IPS-18c (cell line): ENCODE results near the gene HCFC1.

Source experiments
- H3K4me3 ChIP-seq: 2 replicates; pipeline ENCODE4 v1.7.0; 2013; ENCODE audit warnings: low read depth, mild to moderate bottlenecking, low read length, moderate library complexity; ENCODE audit not compliant: insufficient read depth
- H3K9me3 ChIP-seq: one replicate; pipeline ENCODE4 v1.6.1; 2013; ENCODE audit warnings: mild to moderate bottlenecking, low read length, moderate library complexity; ENCODE audit not compliant: control insufficient read depth, insufficient read depth

HCFC1 gene

DNA sequence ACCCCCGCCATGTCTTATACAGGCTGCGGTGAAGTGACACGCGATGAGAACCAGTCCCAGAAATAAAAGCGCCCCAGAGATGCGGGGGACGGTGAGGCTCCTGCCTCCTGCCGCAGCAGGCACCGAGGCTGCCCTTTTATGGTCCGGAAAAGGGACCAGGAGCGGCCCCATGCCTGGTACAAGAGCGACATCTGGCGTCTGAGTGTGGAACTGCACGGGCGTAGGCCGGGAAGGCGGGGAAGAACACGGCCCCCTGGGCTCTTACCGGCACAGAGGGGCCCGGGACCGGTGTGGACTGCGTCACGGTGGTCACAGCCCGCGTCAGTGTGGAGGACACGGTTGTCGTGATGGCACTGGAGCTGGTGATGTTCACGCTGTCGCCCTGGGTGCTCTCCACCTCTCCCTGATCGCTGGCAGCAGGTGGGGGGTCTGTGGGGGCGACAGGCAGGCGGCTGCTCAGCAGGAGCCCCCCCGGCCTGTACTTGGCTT lies 18.2 kb downstream of the HCFC1 start:
- peaks cover 2% of the 10 kb centered on the region for H3K9me3 ChIP-seq
- H3K4me3 ChIP-seq, result no peak overlapping the region

DNA sequence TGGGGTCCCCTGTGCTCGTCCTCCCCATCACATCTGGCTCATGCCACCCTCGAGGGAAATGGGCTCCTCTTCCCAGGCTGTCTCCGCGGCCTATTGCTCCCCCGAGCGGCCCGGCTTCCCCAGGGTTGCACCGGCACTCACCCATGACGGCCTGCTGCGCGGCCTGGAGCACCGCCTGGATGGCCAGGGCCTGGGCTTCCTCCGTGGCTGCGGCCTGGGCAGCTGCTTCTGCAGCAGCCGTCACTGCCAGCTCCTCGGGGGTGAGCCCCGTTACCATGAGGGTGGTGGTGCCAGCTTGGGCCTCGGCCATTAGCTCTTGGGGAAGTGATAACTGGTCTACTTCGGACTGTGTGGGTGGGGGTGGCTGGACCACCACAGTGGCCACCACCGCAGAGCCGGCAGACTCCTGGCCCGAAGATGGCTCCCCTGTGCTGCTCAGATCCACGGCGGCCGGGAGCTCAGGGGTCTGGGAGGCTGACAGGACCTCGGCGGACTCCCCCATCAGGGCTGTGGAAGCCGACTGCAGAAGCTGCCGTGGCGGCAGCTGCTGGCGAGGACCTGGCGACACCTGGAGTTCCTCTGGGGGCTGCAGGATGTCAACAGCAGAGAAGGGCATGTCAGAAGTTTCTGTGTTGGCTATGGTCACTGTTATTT lies 19.1 kb downstream of the HCFC1 start:
- Histone ChIP-seq H3K4me3 (no peak overlapping the region), H3K9me3 (peaks cover 2% of the 10 kb centered on the region)

DNA sequence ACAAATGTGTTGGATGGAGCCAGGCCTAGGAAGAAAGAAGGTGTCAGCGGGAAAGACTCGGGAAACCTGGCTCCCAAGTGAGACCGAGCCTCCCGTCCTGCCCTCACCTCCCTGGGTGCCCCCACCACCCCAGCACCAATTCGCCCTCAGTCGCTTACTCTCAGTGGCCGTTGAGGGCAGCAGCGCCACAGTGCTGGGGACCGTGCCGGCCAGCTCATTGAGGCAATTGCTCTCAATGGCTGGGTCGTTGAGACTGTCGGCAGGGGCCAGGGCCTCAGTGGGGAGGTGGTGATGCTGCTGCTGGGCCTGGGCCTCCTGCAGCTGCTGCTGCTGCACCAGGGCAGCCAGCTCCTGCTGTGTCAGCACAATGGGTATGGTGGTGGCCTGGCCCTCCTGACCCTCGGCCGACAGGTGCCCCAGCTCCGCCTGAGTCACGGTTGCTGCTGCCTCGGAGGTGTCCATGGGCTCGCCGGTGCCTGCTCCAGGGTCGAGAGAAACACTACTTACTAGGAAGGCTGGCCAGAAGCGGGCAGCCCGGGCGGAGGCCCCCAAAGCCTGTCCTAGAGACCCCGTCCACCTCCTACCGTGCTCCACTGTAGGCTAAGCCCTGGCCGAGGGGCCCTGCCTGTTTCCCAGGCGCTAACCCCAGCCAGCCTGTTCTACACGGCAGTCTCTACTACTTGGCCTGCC lies 19.8 kb downstream of the HCFC1 start:
- H3K9me3 ChIP-seq, result peaks cover 2% of the 10 kb centered on the region
- no peak overlapping the region for H3K4me3 ChIP-seq

DNA sequence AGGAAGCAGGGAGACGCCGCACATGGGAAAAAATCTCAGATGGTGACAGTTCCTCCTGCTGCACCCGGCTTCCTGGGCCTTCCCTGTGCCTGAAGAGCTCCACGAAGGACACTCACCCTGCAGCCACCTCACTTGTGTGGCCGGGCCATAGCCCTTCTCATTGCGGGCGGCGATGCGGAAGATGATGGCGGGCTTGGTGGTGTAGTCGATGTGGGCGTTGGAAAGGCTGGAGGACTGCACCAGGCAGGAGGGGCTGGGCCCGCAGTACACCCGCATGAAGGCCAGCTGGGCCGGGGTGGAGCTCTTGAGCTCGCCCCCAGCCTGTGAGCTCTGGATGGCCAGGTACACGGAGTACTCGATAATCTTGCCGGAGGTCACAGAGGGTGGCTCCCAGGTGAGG lies 21.5 kb downstream of the HCFC1 start:
- H3K4me3 ChIP-seq, result no peak overlapping the region

DNA sequence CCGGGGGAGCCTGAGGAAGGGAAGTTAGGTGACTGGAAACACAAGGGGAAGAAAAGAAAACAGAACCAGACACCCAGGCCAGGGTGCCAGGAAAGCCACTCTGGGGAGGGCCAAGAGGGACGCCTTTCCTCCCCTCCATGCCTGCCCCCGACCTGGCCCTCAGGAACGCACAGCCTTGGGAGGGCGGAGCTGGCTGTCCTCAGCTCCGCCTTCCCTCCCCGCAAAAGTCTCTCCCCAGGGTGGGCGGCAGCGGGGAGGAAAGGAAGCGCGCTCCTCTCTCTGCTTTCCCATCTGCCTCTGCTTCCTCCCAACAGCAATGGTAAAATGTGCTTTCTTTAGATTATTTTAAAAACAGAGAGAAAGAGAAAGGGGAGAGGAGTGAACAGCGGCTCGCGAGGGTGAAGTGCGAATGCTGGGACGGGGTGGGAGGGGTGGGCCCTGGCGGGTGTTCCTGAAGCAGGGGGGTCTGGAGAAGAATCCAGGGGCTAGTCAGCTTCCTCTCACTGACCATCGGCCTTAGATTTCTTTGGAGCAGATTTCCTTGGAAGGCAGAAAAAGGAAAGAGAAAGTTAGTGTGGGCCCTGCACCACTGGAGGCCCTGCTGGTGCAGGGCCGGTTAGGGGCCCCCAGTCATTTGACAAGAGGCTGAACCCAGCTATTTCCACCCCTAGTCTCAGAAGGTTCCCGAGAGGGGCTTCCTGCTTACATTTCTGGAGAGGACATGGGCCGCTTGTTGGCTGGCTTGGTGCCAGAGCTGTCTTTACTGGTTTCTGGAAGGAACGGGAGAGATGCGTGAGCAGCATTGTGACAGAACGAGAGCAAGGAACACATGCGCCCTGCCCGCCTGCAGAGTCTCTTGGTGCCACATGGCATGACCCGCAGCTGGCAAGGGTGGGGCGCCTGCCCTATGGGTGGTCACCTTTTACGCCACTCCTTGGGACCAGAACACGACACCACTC lies 22.5 kb downstream of the HCFC1 start:
- no peak overlapping the region for H3K4me3 ChIP-seq
- H3K9me3 ChIP-seq, result peaks cover 2% of the 10 kb centered on the region

More for the DNA sequence above, 21.5 kb downstream of the HCFC1 start:
- H3K9me3 ChIP-seq, result peaks cover 2% of the 10 kb centered on the region

DNA sequence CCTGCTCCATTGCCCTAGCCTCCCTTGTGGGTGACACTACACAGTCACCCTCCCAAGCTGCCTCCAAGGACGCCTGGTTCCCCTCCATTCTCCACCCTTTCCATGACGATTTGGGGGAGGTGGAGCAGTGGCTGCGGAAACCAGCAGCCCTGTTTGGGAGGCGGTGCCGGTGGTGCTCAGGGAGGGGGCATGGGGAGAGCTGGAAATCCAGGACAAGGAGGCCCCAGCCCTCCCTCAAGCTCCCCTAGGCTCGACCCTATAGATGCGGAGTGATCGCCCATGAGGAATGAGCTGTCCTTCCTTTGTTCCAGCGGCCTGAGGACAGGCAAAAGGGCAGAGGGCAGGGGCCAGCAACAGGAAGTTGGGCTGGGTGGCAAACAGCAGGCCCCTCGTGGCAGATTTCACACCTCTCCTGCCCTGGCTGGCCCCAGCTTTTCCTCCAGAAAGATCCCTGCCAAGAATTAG lies 23.6 kb downstream of the HCFC1 start:
- H3K4me3 ChIP-seq, result no peak overlapping the region
- H3K9me3 ChIP-seq, result peaks cover 2% of the 10 kb centered on the region

DNA sequence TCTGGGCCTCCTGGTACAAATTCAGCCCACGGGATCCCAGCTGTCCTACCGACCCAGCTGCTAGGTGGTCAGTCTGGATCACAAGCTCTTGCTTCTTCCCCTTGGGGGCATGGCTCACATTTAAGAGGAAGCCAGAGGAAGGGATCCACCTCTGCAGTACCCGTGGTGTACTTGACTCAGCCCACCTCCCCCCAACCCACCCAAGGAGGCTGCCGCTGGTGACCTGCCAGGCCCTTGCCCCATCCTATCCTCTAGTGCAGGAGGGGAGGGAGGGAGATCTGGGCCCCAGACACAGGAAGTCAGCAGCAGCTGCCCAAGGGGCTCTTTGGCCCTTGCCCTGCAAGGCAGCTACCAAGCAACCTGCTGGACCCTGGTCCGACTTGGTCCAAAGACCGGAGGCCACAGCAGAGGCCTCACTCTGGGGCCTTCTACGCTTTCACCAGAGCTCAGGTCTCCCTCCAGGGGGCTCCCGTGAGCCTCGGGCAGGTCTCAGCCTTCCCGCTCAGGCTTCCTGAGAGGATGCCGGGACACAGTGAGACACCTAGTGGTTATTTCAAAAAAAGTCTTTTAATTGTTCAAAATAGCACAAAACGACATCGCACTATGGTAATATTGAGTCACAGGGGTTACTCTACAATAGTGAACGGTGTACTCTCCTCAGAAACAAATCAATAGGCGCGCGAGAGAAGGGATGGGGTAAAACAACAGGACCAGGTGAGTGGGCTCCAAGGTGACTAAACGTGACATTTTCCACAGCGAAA lies 24.4 kb downstream of the HCFC1 start:
- no peak overlapping the region for H3K4me3 ChIP-seq
- H3K9me3 ChIP-seq, result peaks cover 2% of the 10 kb centered on the region

DNA sequence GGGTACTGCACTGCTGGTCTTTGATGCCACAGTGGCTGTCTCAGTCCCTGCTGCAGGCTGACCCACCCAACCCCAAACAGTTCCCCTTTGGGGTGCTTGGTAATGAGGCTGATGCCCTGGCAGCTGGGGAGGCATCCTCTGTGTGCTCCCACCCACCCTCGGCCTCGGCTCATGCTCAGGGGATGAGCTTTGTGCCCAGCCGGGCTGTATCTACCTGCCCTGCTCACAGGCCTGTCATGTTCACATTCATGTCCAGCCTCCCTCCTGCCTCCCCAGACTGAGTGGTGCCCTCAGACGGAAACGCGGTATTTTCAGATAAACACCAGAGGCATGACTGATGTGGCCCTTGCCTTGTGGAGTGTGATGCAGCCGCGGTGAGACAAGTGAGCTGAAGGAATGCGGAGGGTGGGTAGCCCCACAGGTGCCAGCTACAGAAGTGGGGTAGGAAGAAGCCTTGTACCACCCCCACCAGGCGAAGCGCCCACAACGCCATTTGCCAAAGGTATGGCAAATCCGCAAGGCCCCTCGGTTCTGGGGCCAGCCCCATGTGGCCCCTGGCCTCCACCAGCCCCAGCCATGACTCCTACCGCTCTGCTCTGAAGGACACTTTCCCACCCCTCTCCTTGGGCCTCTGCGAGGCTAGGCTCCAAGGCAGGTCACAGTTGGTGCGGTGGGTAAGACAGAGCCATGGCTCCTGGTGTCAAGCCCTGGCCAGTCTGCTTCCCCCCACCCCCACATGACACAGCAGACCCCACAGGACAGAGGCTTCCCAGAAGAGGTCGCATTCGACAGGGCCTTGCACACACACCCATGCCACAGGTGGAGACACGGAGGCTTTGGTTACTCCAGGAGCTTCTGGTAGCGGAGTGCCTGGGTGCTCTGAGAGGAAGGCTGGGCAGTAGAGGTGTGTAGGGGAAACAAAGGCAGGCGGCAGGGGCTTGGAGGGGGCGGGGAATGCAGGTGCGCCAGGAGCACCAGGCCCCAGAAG lies 25.4 kb downstream of the HCFC1 start:
- Histone ChIP-seq H3K9me3 (peaks cover 2% of the 10 kb centered on the region), H3K4me3 (no peak overlapping the region)

DNA sequence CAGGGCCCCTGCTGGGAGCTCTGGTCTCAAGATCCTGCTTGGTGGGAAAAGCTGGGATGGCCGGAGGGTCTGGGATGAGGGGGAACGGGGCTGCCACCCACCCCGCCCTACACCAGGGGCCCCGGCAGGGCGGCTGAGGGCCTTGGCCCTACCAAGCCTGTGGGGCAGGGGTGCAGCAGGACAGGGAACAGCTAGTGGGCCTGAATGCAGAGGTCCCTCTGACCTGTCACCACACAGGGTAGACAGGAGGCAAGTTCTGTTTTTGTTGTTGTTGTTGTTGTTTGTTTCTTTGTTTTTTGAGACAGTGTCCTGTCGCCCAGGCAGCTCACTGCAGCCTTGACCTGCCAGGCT lies 26.8 kb downstream of the HCFC1 start:
- H3K9me3 ChIP-seq, result peaks cover 2% of the 10 kb centered on the region
- H3K4me3 ChIP-seq, result peak overlapping the region; percentile 28; the same call in 1 of the 2 replicates

DNA sequence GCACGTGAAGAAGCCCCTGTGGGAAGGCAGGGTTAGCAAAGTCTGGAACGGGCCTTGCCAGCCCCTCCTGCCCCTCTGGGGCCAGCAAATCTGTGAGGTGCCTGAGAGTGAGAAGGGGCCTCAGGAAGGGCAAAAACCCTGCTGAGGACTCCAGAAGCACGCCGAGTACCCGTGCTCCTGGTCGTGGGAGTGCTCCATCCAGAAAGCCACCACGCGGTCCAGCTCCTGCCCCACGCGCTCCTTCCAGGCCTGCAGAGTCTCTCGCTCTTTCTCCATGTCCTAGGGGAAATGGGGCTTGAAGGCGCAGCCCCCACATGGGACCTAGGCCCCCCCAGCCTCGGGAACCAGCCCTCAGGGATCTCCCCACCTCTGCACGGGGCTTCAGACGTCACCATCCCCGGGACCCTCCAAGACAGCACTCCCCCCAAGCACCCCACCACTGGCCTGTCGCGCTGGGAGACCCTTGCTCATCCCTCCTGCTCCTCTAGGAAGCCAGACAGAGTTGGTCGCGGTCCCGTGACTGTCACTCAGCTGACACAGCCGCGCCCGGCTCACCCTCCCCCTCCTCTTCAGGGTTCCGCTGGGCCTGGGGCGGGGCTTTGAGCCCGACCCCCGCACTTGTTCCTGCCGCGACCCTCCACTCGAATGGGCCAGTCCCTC lies 27.3 kb downstream of the HCFC1 start, which contains the start of gene RENBP:
Gene RENBP, minus strand, starts transcription at position 504 of the 660 bp plus-strand sequence. Its CDS starts 33 bp downstream, at position 471.
- peaks cover 2% of the 10 kb centered on the region for H3K9me3 ChIP-seq
- H3K4me3 ChIP-seq, result peak within 1 kb of the TSS; percentile 28; the same call in 1 of the 2 replicates

DNA sequence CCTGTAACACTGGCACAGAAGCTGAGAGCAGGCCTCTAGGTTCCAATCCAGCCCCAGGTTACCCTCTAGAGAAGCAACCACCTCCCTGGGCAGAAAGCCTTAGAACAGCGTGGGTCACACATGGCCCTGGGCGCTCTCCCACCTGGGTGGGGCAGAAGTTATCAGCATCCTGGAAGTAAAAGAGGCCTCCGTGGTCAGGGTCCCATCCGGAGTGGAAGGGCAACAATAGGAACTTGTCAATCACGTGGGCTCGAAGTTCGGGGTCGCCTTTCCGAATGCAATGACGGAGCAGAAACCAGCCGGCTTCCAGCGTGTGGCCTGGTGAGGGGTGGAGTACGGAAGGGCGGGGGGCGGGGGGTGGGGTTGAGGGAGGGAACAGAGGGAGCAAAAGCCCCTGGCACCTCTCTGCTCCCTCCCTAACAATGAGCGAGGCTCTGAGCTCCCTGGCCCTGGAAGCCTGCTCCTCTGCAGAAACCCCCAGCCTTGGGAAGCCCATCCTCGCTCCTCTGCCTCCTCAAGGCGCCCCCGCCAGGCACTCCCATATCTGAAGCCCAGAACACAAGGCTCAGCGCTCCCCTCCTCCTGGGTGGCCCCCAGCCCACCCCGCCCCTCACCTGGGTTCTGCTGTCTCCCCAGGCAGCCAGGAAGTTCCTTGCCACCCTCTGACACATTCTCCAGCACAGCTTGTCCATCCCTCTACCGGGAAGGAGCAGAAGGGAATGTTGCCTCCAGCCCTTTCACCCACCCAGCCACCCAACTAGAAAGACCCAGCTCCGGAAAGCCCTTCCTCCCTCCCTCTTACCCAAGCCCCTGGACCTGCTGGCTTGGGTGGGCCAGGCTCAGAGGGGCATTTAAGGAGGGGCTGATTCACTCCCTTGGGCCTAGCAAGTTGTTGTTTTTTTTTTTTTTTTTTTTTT lies 30.0 kb downstream of the HCFC1 start:
- peaks cover 5% of the 10 kb centered on the region for H3K9me3 ChIP-seq
- no peak overlapping the region for H3K4me3 ChIP-seq

DNA sequence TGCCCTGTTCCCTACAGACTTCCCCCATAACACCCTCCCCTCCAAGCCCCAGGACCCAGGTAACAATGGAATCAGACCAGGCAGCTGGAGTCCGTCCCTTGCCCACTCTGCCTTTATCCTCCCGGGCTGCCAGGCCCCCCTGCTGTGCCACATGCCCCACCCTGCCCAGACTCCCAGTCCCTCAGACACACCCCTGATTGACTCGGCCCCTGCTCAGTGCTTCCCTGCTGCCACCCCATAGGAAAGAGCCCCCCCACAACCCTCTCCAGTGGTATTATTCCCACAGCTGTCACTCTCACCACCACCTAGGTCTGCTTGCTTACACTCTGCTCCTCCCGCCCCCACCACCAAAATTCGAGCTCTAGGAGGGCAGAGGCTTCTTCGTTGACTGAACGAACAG lies 32.0 kb downstream of the HCFC1 start:
- H3K9me3 ChIP-seq, result peaks cover 3% of the 10 kb centered on the region
- H3K4me3 ChIP-seq, result no peak overlapping the region

DNA sequence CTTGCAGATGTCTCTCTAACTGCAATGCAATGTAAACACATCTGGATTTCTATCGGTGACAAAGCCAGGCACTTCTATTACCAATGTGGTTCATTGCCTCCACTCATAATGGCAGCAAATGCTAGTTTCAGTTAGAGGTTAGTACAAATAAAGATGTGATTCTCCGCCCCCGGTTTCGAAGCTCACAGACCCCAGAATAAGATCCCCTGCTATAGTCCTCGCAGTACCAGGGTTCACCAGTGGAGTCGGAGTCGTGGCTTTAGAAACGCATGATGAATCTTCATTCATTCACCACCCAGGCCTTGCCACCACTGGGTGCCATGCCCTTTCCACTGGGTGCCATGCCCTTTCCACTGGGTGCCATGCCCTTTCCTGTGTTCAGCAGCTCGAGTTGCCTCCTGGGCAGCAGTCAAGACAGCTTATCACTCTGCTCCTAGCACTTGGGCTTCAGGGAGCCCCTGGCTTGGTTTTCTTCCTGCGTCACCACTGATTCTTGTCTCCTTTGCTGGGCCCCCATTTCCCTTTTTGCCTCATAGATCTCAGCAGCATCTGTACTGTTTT lies 33.3 kb downstream of the HCFC1 start:
- H3K4me3 ChIP-seq, result no peak overlapping the region
- H3K9me3 ChIP-seq, result peaks cover 3% of the 10 kb centered on the region

DNA sequence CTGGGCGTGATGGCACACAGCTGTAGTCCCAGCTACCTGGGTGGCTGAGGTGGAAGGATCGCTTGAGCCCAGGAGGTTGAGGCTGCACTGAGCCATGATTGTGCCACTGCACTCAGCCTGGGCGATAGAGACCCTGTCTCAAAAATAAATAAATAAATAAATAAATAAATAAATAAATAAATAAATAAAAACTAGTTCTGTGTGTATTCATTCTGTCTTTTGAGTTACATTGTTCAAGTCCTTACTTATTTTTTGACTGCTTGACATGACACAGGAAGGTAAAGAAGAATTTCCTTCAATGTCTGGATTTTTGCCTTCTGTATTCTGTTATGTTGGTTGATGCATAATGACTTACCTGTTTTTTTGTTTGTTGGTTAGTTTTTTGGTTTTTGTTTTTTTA lies 34.6 kb downstream of the HCFC1 start:
- Histone ChIP-seq H3K9me3 (peaks cover 7% of the 10 kb centered on the region), H3K4me3 (no peak overlapping the region)
